ENCODE results near the gene ABI3BP. TPM values are rescaled to one million over a fixed set of nuclear protein-coding genes. Genes with fewer than 3 reads are reported as not detected.

Gene ABI3BP
- total RNA-seq, 6 donors from 2014 or later: 46.1 to 130 (median 101) TPM

DNA sequence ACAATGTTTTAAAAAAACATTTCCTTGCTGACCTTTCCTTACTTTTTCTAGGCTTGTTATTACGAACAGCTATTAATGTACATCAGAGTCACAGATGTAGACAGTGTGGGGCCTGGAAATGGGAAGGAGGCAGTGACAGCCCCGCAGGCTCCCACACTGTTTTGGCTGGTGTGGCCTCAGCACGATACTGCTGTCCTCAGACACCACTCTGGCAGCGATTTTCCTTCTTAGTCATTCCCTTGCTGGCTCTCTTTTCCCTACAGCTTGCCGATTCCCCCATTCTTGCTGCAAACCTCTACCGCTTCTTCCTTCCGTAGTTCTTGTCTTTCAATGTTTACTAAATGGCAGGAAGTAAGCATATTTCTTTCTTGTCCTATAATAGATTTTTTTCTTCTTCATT lies 113.1 kb downstream of the ABI3BP start:
- Histone ChIP-seq H3K27me3 (no peaks in the 10 kb centered on the region), H3K4me1 (peaks cover 5 to 14% (median 6%) of the 10 kb centered on the region in 4 donors), H3K9me3 (no peaks in the 10 kb centered on the region), H3K4me3 (no peak overlapping the region), H3K27ac (peak overlapping the region in 1 of 4 donors; percentile 14), H3K36me3 (no peaks in the 10 kb centered on the region)
- WGBS, 2 donors: 59 to 62% methylated on average over 7 of the region's 7 CpGs
- no peak for DNase-seq
- peak in 1 of 2 donors; percentile 81 for ATAC-seq (ENCODE audit: low FRiP score in 2 of 2)
- TF ChIP-seq POLR2AphosphoS5 (IDR thresholded peaks at IDR 0.05) (no peak), POLR2A (IDR thresholded peaks at IDR 0.05) (no peak), EP300 (IDR thresholded peaks at IDR 0.05) (no peak)
- TF ChIP-seq, protein P1, sequence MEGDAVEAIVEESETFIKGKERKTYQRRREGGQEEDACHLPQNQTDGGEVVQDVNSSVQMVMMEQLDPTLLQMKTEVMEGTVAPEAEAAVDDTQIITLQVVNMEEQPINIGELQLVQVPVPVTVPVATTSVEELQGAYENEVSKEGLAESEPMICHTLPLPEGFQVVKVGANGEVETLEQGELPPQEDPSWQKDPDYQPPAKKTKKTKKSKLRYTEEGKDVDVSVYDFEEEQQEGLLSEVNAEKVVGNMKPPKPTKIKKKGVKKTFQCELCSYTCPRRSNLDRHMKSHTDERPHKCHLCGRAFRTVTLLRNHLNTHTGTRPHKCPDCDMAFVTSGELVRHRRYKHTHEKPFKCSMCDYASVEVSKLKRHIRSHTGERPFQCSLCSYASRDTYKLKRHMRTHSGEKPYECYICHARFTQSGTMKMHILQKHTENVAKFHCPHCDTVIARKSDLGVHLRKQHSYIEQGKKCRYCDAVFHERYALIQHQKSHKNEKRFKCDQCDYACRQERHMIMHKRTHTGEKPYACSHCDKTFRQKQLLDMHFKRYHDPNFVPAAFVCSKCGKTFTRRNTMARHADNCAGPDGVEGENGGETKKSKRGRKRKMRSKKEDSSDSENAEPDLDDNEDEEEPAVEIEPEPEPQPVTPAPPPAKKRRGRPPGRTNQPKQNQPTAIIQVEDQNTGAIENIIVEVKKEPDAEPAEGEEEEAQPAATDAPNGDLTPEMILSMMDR (IDR thresholded peaks at IDR 0.05): no peak

DNA sequence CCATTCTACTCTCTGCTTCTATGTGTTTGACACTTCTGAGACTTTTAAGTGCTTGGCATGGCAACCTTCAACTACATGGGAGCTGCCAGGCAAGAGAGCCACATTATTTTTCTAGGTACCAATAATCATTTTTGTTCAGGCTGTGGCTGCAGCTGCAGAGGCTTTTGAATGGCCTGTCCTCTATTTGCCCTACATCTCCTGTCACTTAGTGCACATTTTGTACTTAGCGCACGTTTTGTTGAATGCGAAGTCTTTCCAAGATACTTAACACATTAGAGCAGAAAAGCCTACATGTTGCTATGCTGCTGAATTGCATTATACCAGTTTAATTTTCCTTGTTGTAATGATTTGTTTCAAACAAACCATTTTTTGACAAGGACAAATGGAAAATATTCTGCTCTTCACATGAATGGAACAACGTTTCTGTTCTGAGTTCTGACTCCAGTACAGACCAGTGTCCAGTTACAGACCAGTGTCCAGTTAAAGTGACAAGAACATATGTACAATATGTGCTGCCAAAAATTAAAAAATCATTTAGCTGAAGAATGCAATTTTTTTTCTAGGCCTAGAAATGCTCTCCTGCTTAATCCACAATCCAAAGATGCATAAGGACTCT lies 113.9 kb downstream of the ABI3BP start:
- H3K4me3 ChIP-seq: no peak overlapping the region
- no peaks in the 10 kb centered on the region for H3K27me3 ChIP-seq
- H3K4me1 ChIP-seq: peaks cover 6 to 17% (median 8%) of the 10 kb centered on the region in 4 donors
- ATAC-seq (ENCODE audit: low FRiP score in 2 of 2): no peak
- no peaks in the 10 kb centered on the region for H3K9me3 ChIP-seq
- H3K27ac ChIP-seq: no peak overlapping the region
- TF ChIP-seq, protein P1 (IDR thresholded peaks at IDR 0.05): no peak
- TF ChIP-seq POLR2A (IDR thresholded peaks at IDR 0.05): no peak
- TF ChIP-seq EP300 (IDR thresholded peaks at IDR 0.05): no peak
- no peak for TF ChIP-seq POLR2AphosphoS5 (IDR thresholded peaks at IDR 0.05)
- 67% methylated on average over 4 of the region's 4 CpGs for WGBS, 2 donors
- DNase-seq: no peak
- no peaks in the 10 kb centered on the region for H3K36me3 ChIP-seq

DNA sequence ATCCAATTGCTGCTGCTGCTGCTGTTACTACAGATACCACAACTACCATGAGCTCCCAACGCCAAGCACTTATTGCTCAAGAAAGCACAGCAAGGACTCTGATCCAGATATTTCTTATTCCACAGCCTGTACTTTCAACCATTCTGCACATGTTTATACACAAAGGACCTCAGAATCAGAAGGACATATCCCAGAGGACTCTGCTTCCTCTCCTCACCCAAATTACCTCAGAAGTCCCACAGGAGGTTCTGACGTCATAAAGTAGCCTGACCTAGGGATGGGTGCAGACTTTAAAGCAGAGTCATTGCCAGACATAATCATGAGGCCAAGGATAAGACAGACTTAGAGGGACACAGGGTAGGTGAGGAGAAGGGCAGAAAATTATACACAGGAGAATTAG lies 115.9 kb downstream of the ABI3BP start:
- ATAC-seq (ENCODE audit: low FRiP score in 2 of 2) (no peak), DNase-seq (no peak)
- WGBS, 2 donors: 88 to 100% methylated on average over 2 of the region's 2 CpGs
- Histone ChIP-seq H3K4me3 (no peak overlapping the region), H3K27me3 (no peaks in the 10 kb centered on the region), H3K27ac (no peak overlapping the region), H3K4me1 (peaks cover 6 to 17% (median 8%) of the 10 kb centered on the region in 4 donors), H3K9me3 (no peaks in the 10 kb centered on the region), H3K36me3 (no peaks in the 10 kb centered on the region)
- no peak for TF ChIP-seq EP300 (IDR thresholded peaks at IDR 0.05)
- TF ChIP-seq POLR2A (IDR thresholded peaks at IDR 0.05): no peak
- TF ChIP-seq, protein P1 (IDR thresholded peaks at IDR 0.05): no peak
- no peak for TF ChIP-seq POLR2AphosphoS5 (IDR thresholded peaks at IDR 0.05)

DNA sequence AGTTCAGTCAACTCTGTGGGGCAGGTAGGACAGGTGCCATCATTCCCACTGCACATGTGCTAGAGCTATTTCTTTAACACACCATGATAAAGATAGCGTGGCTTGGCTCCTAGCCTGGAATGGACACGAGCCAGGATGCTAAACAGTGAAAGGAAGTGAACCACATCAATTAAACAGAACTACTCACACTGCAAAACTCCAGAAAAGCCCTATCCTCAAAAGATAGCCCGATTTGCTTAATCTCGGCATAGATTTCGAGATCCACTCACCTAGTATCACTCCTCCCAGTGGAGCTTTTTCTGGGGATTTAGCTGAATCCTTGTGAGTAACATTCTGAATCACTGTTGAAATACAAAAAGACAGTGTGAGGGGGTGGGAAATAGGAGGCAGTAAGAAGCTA lies 118.0 kb downstream of the ABI3BP start:
- Histone ChIP-seq H3K36me3 (no peaks in the 10 kb centered on the region), H3K27me3 (no peaks in the 10 kb centered on the region), H3K4me1 (peaks cover 6 to 12% (median 8%) of the 10 kb centered on the region in 4 donors), H3K4me3 (no peak overlapping the region), H3K9me3 (no peaks in the 10 kb centered on the region), H3K27ac (no peak overlapping the region)
- TF ChIP-seq POLR2AphosphoS5 (IDR thresholded peaks at IDR 0.05): no peak
- WGBS, 2 donors: 7 to 13% methylated on average over 5 of the region's 5 CpGs
- ATAC-seq (ENCODE audit: low FRiP score in 2 of 2) (no peak), DNase-seq (peak in 1 of 2 donors; percentile 33)

DNA sequence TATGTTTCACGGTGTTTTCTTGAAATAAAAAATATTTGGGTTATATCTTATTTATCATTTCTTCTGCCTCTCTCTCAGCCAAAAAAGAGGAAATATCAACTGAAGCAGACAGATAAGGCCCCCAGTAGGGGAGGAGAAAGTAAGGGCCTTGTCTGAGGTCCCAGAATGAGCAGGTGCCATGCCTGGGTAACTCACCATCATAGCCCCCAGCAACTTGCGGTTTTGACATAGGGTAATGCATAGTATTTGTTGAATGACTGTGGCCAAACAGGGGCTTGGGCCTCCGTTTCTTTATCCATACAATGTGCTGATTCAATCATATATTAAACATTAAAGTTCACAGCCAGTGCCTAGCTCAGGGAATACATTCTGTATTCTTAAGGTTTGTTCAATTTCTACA lies 119.6 kb downstream of the ABI3BP start:
- ATAC-seq (ENCODE audit: low FRiP score in 2 of 2) (no peak), DNase-seq (no peak)
- no peaks in the 10 kb centered on the region for H3K27me3 ChIP-seq
- no peaks in the 10 kb centered on the region for H3K36me3 ChIP-seq
- 79 to 80% methylated on average over 3 of the region's 3 CpGs for WGBS, 2 donors
- TF ChIP-seq POLR2A (IDR thresholded peaks at IDR 0.05) (no peak), EP300 (IDR thresholded peaks at IDR 0.05) (no peak), POLR2AphosphoS5 (IDR thresholded peaks at IDR 0.05) (no peak)
- TF ChIP-seq, protein P1 (IDR thresholded peaks at IDR 0.05): no peak
- no peaks in the 10 kb centered on the region for H3K9me3 ChIP-seq
- H3K4me1 ChIP-seq: peaks cover 6 to 8% (median 7%) of the 10 kb centered on the region in 4 donors
- no peak overlapping the region for H3K27ac ChIP-seq
- no peak overlapping the region for H3K4me3 ChIP-seq

All from upper lobe of left lung (tissue), 6 donors.